ENCODE measurements around the gene EIF4G1. TPM values are rescaled to one million over a fixed set of nuclear protein-coding genes. Genes with fewer than 3 reads are reported as not detected.

The EIF4G1 gene
- total and polyA plus RNA-seq, 2 donors (not counting 3 experiments of a cell fraction or from before 2014, with no cell fraction given), result 355 to 532 TPM

GRCh38 chr3:184344579-184345316 is 30.3 kb downstream of the EIF4G1 start:
- no TSS peak for BruUV-seq (replicated peaks)
- Histone ChIP-seq H3K9me1 (replicated peaks; ENCODE audit: control insufficient read depth, extremely low read depth, insufficient read depth, low read length) (no peaks in the 10 kb centered on the region), H3K9me3 (replicated peaks; ENCODE audit: control insufficient read depth, insufficient read depth, low read length) (no peaks in the 10 kb centered on the region), H3K4me1 (ENCODE audit: control insufficient read depth, extremely low read depth, insufficient read depth, low read length) (peaks cover 9% of the 10 kb centered on the region), H3K4me2 (ENCODE audit: insufficient read depth, low read length) (no peak overlapping the region), H2AFZ (ENCODE audit: low read depth, low read length) (no peak overlapping the region), H3K9ac (replicated peaks; ENCODE audit: extremely low read depth, insufficient read depth, low read length) (no peak overlapping the region), H4K20me1 (replicated peaks; ENCODE audit: control insufficient read depth, extremely low read depth, insufficient read depth, low read length) (no peaks in the 10 kb centered on the region), H3K79me2 (ENCODE audit: control insufficient read depth, insufficient read depth, low read length) (peaks cover 8% of the 10 kb centered on the region), H3K4me3 (replicated peaks in 1 of 3; ENCODE audit: insufficient read depth in 1 of 3, low read depth in 1 of 3, low read length in 3 of 3) (no peak overlapping the region), H3K36me3 (ENCODE audit: control insufficient read depth in 2 of 2, extremely low read depth in 1 of 2, insufficient read depth in 2 of 2, low read length in 2 of 2) (peaks cover 6 to 25% of the 10 kb centered on the region in 2 experiments), H3K27me3 (ENCODE audit: control insufficient read depth in 2 of 2, insufficient read depth in 2 of 2, low read length in 2 of 2) (no peaks in the 10 kb centered on the region), H3K27ac (ENCODE audit: insufficient read depth, low read depth, low read length) (no peak overlapping the region)
- intact Hi-C loops (cut with micrococcal nuclease), result no loop called here
- no peak for TF ChIP-seq POLR2A (IDR thresholded peaks at IDR 0.05; ENCODE audit: low read depth, low read length)
- no peak for TF ChIP-seq FOS (IDR thresholded peaks at IDR 0.05; ENCODE audit: borderline replicate concordance, insufficient read depth, low read length)
- TF ChIP-seq CTCF (IDR thresholded peaks at IDR 0.05; ENCODE audit: extremely low read depth in 1 of 2, insufficient read depth in 1 of 2, low read depth in 1 of 2, low read length in 2 of 2), result no peak
- TF ChIP-seq JUN (IDR thresholded peaks at IDR 0.05; ENCODE audit: borderline replicate concordance, insufficient read depth, insufficient read length, low read depth), result no peak
- FAIRE-seq (no peak), DNase-seq (ENCODE audit: low read depth, low spot score) (no peak)
- POLR2A ChIA-PET, result no interaction called here
- dilution Hi-C loops (cut with MboI; ENCODE audit: extremely low pct_ligation_motif_present, low sequenced_read_pairs), result no loop called here
- CTCF ChIA-PET, result interaction anchor here (0.6 to 1.7 kb wide), 7 partner anchors 8 to 27 kb away, joined by 3 to 8 read pairs (median 4); partner anchors contain the start of gene CLCN2
